ENCODE measurements around the gene SLC38A2. TPM values are rescaled to one million over a fixed set of nuclear protein-coding genes. Genes with fewer than 3 reads are reported as not detected.

The SLC38A2 gene
- total RNA-seq, 4 donors from 2014 or later = 186 to 503 (median 368) TPM

- no peak for TF ChIP-seq CTCF (IDR thresholded peaks at IDR 0.05; ENCODE audit: low read depth)
These were observed 8.3 kb upstream of the SLC38A2 start for GRCh38 chr12:46380881-46381280.

GRCh38 chr12:46380022-46380796, 7.6 kb upstream of the SLC38A2 start:
- no peak for TF ChIP-seq CTCF (IDR thresholded peaks at IDR 0.05; ENCODE audit: low read depth)

- TF ChIP-seq CTCF (IDR thresholded peaks at IDR 0.05; ENCODE audit: low read depth) = no peak
These were observed 6.8 kb upstream of the SLC38A2 start for GRCh38 chr12:46379352-46379751.

GRCh38 chr12:46378530-46378929, 6.0 kb upstream of the SLC38A2 start:
- no peak for TF ChIP-seq CTCF (IDR thresholded peaks at IDR 0.05; ENCODE audit: low read depth)

- TF ChIP-seq CTCF (IDR thresholded peaks at IDR 0.05; ENCODE audit: low read depth) = no peak
These were observed 5.1 kb upstream of the SLC38A2 start for GRCh38 chr12:46377678-46378077.

GRCh38 chr12:46376579-46376978, 4.0 kb upstream of the SLC38A2 start:
- TF ChIP-seq CTCF (IDR thresholded peaks at IDR 0.05; ENCODE audit: low read depth) = no peak

- TF ChIP-seq CTCF (IDR thresholded peaks at IDR 0.05; ENCODE audit: low read depth) = no peak
These were observed 2.1 kb upstream of the SLC38A2 start for GRCh38 chr12:46374711-46375110.
